Measurements from ENCODE around the gene GSTT2B. TPM values are rescaled to one million over a fixed set of nuclear protein-coding genes. Genes with fewer than 3 reads are reported as not detected.
A peak's percentile ranks its signal among the peaks of the same experiment; 100 is the strongest.
"Not testable (repeated sequence)": the region's sequence is repeated elsewhere in the genome, so short reads cannot be mapped to it uniquely, and the experiment has no call there.

GSTT2B gene
- total and polyA plus RNA-seq, 2 donors (not counting 3 experiments of a cell fraction or from before 2014, with no cell fraction given): 33.6 to 36.1 TPM

GRCh38 chr22:23966094-23966493, 5.1 kb upstream of the GSTT2B start:
- DNase-seq (ENCODE audit: low read depth, low spot score); H3K4me2 ChIP-seq (ENCODE audit: insufficient read depth, low read length); H3K9me1 ChIP-seq (replicated peaks; ENCODE audit: control insufficient read depth, extremely low read depth, insufficient read depth, low read length); H4K20me1 ChIP-seq (replicated peaks; ENCODE audit: control insufficient read depth, extremely low read depth, insufficient read depth, low read length); H3K9me3 ChIP-seq (replicated peaks; ENCODE audit: control insufficient read depth, insufficient read depth, low read length); CTCF ChIA-PET; H3K79me2 ChIP-seq (ENCODE audit: control insufficient read depth, insufficient read depth, low read length); H3K27ac ChIP-seq (ENCODE audit: insufficient read depth, low read depth, low read length); H3K9ac ChIP-seq (replicated peaks; ENCODE audit: extremely low read depth, insufficient read depth, low read length); dilution Hi-C loops (cut with MboI; ENCODE audit: extremely low pct_ligation_motif_present, low sequenced_read_pairs); FAIRE-seq; BruUV-seq (replicated peaks); H2AFZ ChIP-seq (ENCODE audit: low read depth, low read length); POLR2A ChIA-PET; H3K4me3 ChIP-seq (replicated peaks in 1 of 3; ENCODE audit: insufficient read depth in 1 of 3, low read depth in 1 of 3, low read length in 3 of 3); intact Hi-C loops (cut with micrococcal nuclease); H3K27me3 ChIP-seq (ENCODE audit: control insufficient read depth in 2 of 2, insufficient read depth in 2 of 2, low read length in 2 of 2); H3K4me1 ChIP-seq (ENCODE audit: control insufficient read depth, extremely low read depth, insufficient read depth, low read length): not testable (repeated sequence)
- peaks cover 2 to 16% of the 10 kb centered on the region in 2 experiments for H3K36me3 ChIP-seq (ENCODE audit: control insufficient read depth in 2 of 2, extremely low read depth in 1 of 2, insufficient read depth in 2 of 2, low read length in 2 of 2)

- TF ChIP-seq CTCF (IDR thresholded peaks at IDR 0.05; ENCODE audit: extremely low read depth in 1 of 2, insufficient read depth in 1 of 2, low read depth in 1 of 2, low read length in 2 of 2): peak; percentile 55 to 70
- DNase-seq (ENCODE audit: low read depth, low spot score): peak; percentile 71
- intact Hi-C loops (cut with micrococcal nuclease): loop anchor here (5.0 to 10.0 kb wide), 2 partner anchors 221 to 288 kb away; partner anchors contain the start of gene GGT5
- H3K9ac ChIP-seq (replicated peaks; ENCODE audit: extremely low read depth, insufficient read depth, low read length); H3K27ac ChIP-seq (ENCODE audit: insufficient read depth, low read depth, low read length); POLR2A ChIA-PET; H3K9me3 ChIP-seq (replicated peaks; ENCODE audit: control insufficient read depth, insufficient read depth, low read length); H4K20me1 ChIP-seq (replicated peaks; ENCODE audit: control insufficient read depth, extremely low read depth, insufficient read depth, low read length); H3K4me1 ChIP-seq (ENCODE audit: control insufficient read depth, extremely low read depth, insufficient read depth, low read length); H3K4me2 ChIP-seq (ENCODE audit: insufficient read depth, low read length); H3K79me2 ChIP-seq (ENCODE audit: control insufficient read depth, insufficient read depth, low read length); H3K36me3 ChIP-seq (ENCODE audit: control insufficient read depth in 2 of 2, extremely low read depth in 1 of 2, insufficient read depth in 2 of 2, low read length in 2 of 2); BruUV-seq (replicated peaks); H3K9me1 ChIP-seq (replicated peaks; ENCODE audit: control insufficient read depth, extremely low read depth, insufficient read depth, low read length); dilution Hi-C loops (cut with MboI; ENCODE audit: extremely low pct_ligation_motif_present, low sequenced_read_pairs); H3K27me3 ChIP-seq (ENCODE audit: control insufficient read depth in 2 of 2, insufficient read depth in 2 of 2, low read length in 2 of 2); H3K4me3 ChIP-seq (replicated peaks in 1 of 3; ENCODE audit: insufficient read depth in 1 of 3, low read depth in 1 of 3, low read length in 3 of 3): not testable (repeated sequence)
- CTCF ChIA-PET: interaction anchor here (0.6 to 1.0 kb wide), 13 partner anchors 18 to 219 kb away, joined by 3 to 30 read pairs (median 5); partner anchors contain the start of genes MIF and SLC2A11
- FAIRE-seq: peak; percentile 98
- peak overlapping the region; percentile 59 for H2AFZ ChIP-seq (ENCODE audit: low read depth, low read length)
These were observed 4.6 kb downstream of the GSTT2B start for GRCh38 chr22:23956301-23956900.

GRCh38 chr22:23955886-23956285, 5.1 kb downstream of the GSTT2B start:
- H3K9me3 ChIP-seq (replicated peaks; ENCODE audit: control insufficient read depth, insufficient read depth, low read length); FAIRE-seq; H3K27me3 ChIP-seq (ENCODE audit: control insufficient read depth in 2 of 2, insufficient read depth in 2 of 2, low read length in 2 of 2); H3K4me3 ChIP-seq (replicated peaks in 1 of 3; ENCODE audit: insufficient read depth in 1 of 3, low read depth in 1 of 3, low read length in 3 of 3); POLR2A ChIA-PET; H3K9ac ChIP-seq (replicated peaks; ENCODE audit: extremely low read depth, insufficient read depth, low read length); H3K36me3 ChIP-seq (ENCODE audit: control insufficient read depth in 2 of 2, extremely low read depth in 1 of 2, insufficient read depth in 2 of 2, low read length in 2 of 2); H3K4me1 ChIP-seq (ENCODE audit: control insufficient read depth, extremely low read depth, insufficient read depth, low read length); DNase-seq (ENCODE audit: low read depth, low spot score); H3K79me2 ChIP-seq (ENCODE audit: control insufficient read depth, insufficient read depth, low read length); dilution Hi-C loops (cut with MboI; ENCODE audit: extremely low pct_ligation_motif_present, low sequenced_read_pairs); H3K4me2 ChIP-seq (ENCODE audit: insufficient read depth, low read length); H3K27ac ChIP-seq (ENCODE audit: insufficient read depth, low read depth, low read length); BruUV-seq (replicated peaks); H4K20me1 ChIP-seq (replicated peaks; ENCODE audit: control insufficient read depth, extremely low read depth, insufficient read depth, low read length); H3K9me1 ChIP-seq (replicated peaks; ENCODE audit: control insufficient read depth, extremely low read depth, insufficient read depth, low read length); H2AFZ ChIP-seq (ENCODE audit: low read depth, low read length): not testable (repeated sequence)
- intact Hi-C loops (cut with micrococcal nuclease): loop anchor here (5.0 to 10.0 kb wide), 2 partner anchors 221 to 289 kb away; partner anchors contain the start of gene GGT5
- CTCF ChIA-PET: interaction anchor here (0.6 to 1.0 kb wide), 13 partner anchors 17 to 219 kb away, joined by 3 to 30 read pairs (median 5); partner anchors contain the start of genes MIF and SLC2A11
